Upper lobe of right lung (tissue), 1 donor: Measurements from ENCODE around the gene CDK5R2. TPM values are rescaled to one million over a fixed set of nuclear protein-coding genes. Genes with fewer than 3 reads are reported as not detected.
"Not testable (repeated sequence)": the region's sequence is repeated elsewhere in the genome, so short reads cannot be mapped to it uniquely, and the experiment has no call there.

ENCODE experiments used
- ATAC-seq: fragments of 200-7000 bp; cut with Tn5 transposase; one replicate; pipeline ENCODE4 v1.9.1; 2020; ENCODE audit warnings: mild to moderate bottlenecking, moderate library complexity
- DNase-seq: peaks from one replicate; pipeline ENCODE4 v3.0.0-alpha.2; 2020
- H3K27ac ChIP-seq: fragments of 200-600 bp; one replicate; pipeline ENCODE4 v1.8.0; 2022
- H3K27me3 ChIP-seq: fragments of 200-600 bp; one replicate; pipeline ENCODE4 v1.8.0; 2022; ENCODE audit warnings: mild to moderate bottlenecking
- H3K36me3 ChIP-seq: fragments of 200-600 bp; one replicate; pipeline ENCODE4 v1.8.0; 2022
- H3K4me1 ChIP-seq: fragments of 200-600 bp; one replicate; pipeline ENCODE4 v1.8.0; 2022
- H3K4me3 ChIP-seq: fragments of 200-600 bp; one replicate; pipeline ENCODE4 v1.8.0; 2022; ENCODE audit warnings: mild to moderate bottlenecking
- H3K9me3 ChIP-seq: fragments of 200-600 bp; one replicate; pipeline ENCODE4 v1.8.0; 2022
- CTCF ChIP-seq: fragments of 200-600 bp; IDR thresholded peaks from one replicate; pipeline ENCODE4 v1.8.0; 2022; ENCODE audit warnings: antibody characterized with exemption
- intact Hi-C: fragments of 100-400 bp; cut with DNase I; formaldehyde crosslinking; loops from one replicate; pipeline ENCODE4 v1.11.0; 2022
- total RNA-seq: library from RNA; stranded (reverse); fragmentation: NEBNext Ultra II Directional; extraction: Animal tissue kit (Norgen Biotek cat#: 25700); gene quantifications from one replicate; pipeline ENCODE4 v1.2.1, GENCODE V29; 2021
- donor health status: DM: no; HTN: yes; CAD: no; lungs with severe emphysema.

Gene CDK5R2
- total RNA-seq, 1 donor from 2014 or later, result not detected

DNA sequence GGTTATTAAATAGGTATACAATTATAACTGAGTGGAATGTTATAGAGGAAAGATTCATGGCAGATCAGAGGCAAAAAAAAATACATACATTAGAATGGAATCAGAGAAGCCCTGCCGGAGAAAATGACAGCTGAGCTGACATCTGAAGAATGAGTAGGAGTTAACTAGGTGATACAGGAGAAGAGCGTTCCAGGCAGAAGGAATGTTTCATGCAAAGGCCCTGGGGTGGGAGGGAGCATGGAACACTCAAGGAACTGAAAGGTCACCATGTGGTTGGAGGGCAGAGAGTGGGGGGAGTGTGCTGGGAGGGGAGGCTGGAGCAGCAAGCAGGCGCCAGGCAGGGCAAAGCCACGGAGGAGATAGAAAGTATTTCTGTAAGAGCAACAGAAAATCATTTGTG is 31.6 kb upstream of the CDK5R2 start:
- intact Hi-C loops, result no loop called here
- TF ChIP-seq CTCF, result no peak
- H3K27ac ChIP-seq, result no peak overlapping the region
- no peaks in the 10 kb centered on the region for H3K9me3 ChIP-seq
- no peaks in the 10 kb centered on the region for H3K4me1 ChIP-seq
- ATAC-seq (no peak), DNase-seq (no peak)
- no peak overlapping the region for H3K4me3 ChIP-seq
- no peaks in the 10 kb centered on the region for H3K36me3 ChIP-seq
- H3K27me3 ChIP-seq, result peaks cover 20% of the 10 kb centered on the region

- H3K4me1 ChIP-seq, H3K9me3 ChIP-seq, ATAC-seq, H3K27ac ChIP-seq, DNase-seq, intact Hi-C loops, H3K36me3 ChIP-seq, H3K27me3 ChIP-seq, H3K4me3 ChIP-seq: not testable (repeated sequence)
Measured at GRCh38 chr2:218930488-218930887, 29.0 kb upstream of the CDK5R2 start.

- H3K9me3 ChIP-seq, ATAC-seq, H3K4me1 ChIP-seq, H3K4me3 ChIP-seq, H3K27ac ChIP-seq, H3K36me3 ChIP-seq, DNase-seq, intact Hi-C loops: not testable (repeated sequence)
- H3K27me3 ChIP-seq, result peaks cover 22% of the 10 kb centered on the region
Measured at GRCh38 chr2:218931751-218932150, 27.7 kb upstream of the CDK5R2 start.

DNA sequence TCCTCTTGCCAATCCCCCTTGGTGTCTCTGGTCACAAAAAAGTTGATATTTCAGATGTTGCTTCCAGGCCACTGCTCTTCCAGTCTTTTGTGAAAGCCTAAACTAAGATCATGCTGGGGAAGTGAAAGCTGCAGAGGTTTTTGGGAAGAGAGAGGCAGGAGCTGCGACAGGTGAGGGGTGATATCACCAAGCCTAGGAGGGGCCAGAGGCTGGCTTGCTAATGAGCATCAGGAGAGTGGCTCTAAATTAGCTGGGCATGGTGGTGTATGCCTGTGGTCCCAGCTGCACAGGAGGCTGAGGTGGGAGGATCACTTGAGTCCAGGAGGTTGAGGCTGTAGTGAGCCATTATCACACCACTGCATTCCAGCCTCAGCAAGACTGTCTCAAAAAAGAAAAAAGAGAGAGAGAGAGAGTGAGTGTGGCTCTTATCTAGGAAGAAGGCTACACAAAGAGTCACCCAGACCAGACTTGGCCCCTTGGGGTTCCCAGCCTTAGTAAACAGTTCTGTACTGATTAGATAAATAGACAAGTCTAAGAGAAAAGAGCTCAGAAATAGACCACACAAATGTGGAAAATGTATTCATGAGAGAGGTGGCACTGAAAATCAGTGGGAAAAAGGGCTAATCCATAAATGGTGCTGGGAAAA is 14.6 kb upstream of the CDK5R2 start:
- no peaks in the 10 kb centered on the region for H3K4me1 ChIP-seq
- H3K36me3 ChIP-seq, result no peaks in the 10 kb centered on the region
- peaks cover 40% of the 10 kb centered on the region for H3K27me3 ChIP-seq
- no peaks in the 10 kb centered on the region for H3K9me3 ChIP-seq
- no peak overlapping the region for H3K4me3 ChIP-seq
- no peak overlapping the region for H3K27ac ChIP-seq
- no peak for TF ChIP-seq CTCF
- intact Hi-C loops, result no loop called here
- DNase-seq (no peak), ATAC-seq (no peak)

DNA sequence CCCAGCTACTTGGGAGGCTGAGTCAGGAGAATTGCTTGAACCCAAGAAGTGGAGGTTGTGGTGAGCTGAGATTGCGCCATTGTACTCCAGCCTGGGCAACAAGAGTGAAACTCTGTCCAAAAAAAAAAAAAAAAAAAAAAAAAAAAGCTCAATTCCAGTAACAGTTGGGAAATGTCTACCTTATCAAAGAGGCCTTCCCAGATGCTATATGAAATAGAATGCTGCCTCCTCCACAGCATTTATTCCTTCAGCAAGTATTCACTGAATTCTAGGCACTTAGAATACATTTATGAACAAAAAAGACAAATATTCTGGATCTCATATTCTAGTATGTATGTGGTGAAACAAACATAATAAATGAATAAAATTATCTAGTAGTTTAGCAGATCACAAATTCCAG is 12.8 kb upstream of the CDK5R2 start:
- Histone ChIP-seq H3K36me3 (no peaks in the 10 kb centered on the region), H3K4me1 (no peaks in the 10 kb centered on the region), H3K27ac (no peak overlapping the region), H3K9me3 (no peaks in the 10 kb centered on the region), H3K27me3 (peaks cover 40% of the 10 kb centered on the region), H3K4me3 (no peak overlapping the region)
- DNase-seq (no peak), ATAC-seq (no peak)
- intact Hi-C loops, result no loop called here
- TF ChIP-seq CTCF, result no peak

DNA sequence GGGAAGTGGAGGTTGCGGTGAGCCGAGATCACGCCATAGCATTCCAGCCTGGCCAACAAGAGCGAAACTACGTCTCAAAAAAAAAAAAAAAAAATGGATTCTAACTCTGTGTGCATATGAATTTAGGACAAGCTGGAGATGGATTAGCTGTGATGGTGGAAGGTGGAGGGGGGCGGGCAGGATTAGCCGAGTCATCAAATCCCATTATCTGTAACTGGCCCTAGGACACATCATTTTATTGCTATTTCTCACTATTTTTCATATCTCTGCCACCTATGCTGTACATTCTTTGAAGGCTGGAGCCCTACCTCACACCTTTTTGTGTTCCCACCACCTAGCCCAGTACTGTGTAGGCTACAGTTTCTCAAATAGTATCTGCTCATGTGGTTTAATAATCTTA is 7.3 kb upstream of the CDK5R2 start:
- Histone ChIP-seq H3K9me3 (no peaks in the 10 kb centered on the region), H3K4me3 (no peak overlapping the region), H3K4me1 (no peaks in the 10 kb centered on the region), H3K27ac (no peak overlapping the region), H3K27me3 (peaks cover 14% of the 10 kb centered on the region), H3K36me3 (no peaks in the 10 kb centered on the region)
- intact Hi-C loops, result no loop called here
- ATAC-seq (no peak), DNase-seq (no peak)
- no peak for TF ChIP-seq CTCF
